HL-60 (cell line): Measurements from ENCODE around the gene NEK10.

Experiments used
- DNase-seq, 2 experiments: peaks; one replicate each; pipeline ENCODE4 v3.0.0-alpha.2; 2010 to 2020; ENCODE audit warnings: low read depth in 1 of 2, low spot score in 1 of 2
- H3K27ac ChIP-seq: fragments of 250-450 bp; sonication (Bioruptor Pico); replicated peaks from 2 replicates; pipeline ENCODE4 v1.5.1; 2020; ENCODE audit warnings: mild to moderate bottlenecking, moderate library complexity
- H3K27me3 ChIP-seq: fragments of 250-450 bp; sonication (Bioruptor Pico); 2 replicates; pipeline ENCODE4 v1.5.1; 2021; ENCODE audit warnings: mild to moderate bottlenecking, moderate library complexity; ENCODE audit not compliant: insufficient read depth, poor library complexity, severe bottlenecking
- H3K4me3 ChIP-seq: replicated peaks from 2 replicates; pipeline ENCODE4 v1.5.1; 2011; ENCODE audit warnings: mild to moderate bottlenecking, control low read depth, low read length; ENCODE audit not compliant: insufficient read depth
- GABPA ChIP-seq: IDR thresholded peaks from 2 replicates; pipeline ENCODE4 v1.6.1; 2012; ENCODE audit warnings: low read depth
- POLR2AphosphoS5 ChIP-seq: IDR thresholded peaks from 2 replicates; pipeline ENCODE4 v1.6.1; 2012; ENCODE audit warnings: low read depth
- SPI1 ChIP-seq: IDR thresholded peaks from 2 replicates; pipeline ENCODE4 v1.6.1; 2012; ENCODE audit warnings: low read depth, mild to moderate bottlenecking, borderline replicate concordance
- TF ChIP-seq, protein P1 (sequence below): IDR thresholded peaks from one replicate; pipeline ENCODE4 v1.5.1; 2011; ENCODE audit warnings: low read length, control low read depth, inconsistent platforms; ENCODE audit not compliant: insufficient read depth
- TF ChIP-seq, protein P2 (sequence below): IDR thresholded peaks from 2 replicates; pipeline ENCODE4 v1.6.1; 2012; ENCODE audit warnings: low read depth; ENCODE audit not compliant: insufficient replicate concordance

NEK10 gene

DNA sequence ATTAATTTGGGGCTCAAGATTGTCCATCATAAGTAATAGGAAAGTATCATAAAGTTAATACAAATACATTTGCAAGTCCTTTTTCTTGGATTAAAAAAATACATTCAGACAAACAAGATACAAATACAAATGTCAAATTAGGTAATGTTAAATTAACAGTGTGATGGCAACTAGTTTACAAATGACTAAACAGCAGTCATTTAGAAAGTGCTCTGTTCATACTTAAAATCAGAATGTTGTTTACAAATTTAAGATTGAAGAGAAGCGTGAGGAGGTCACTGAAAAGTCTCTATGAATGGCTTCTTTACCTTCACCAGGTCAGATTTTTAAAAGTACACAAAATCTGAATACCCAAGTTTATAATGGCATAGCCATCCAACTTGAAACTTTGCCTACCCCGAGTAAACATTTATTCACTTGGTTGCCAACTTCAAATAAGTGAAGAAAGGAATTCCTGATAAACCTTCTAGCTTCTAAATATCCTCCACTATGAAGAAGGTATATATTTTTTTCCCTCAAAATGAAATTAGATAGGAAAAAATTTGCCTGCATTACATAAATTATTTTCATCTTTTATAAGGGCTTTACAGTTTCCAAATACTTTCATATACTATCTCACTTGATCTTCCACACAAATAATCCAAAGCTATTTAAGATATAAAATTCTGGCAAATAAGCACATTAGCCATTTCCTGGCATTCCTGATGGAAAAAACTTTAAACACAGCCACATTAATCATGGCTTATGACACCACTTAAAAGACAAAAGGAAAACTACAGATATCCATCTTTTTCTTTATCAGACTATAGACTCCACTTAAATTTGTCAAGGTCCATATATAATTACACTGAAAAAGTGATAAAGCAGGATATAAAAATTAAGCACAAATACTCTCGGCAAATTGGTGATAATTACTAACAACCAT, 11.5 kb upstream of the NEK10 start:
- no peak for DNase-seq
- TF ChIP-seq, protein P1, sequence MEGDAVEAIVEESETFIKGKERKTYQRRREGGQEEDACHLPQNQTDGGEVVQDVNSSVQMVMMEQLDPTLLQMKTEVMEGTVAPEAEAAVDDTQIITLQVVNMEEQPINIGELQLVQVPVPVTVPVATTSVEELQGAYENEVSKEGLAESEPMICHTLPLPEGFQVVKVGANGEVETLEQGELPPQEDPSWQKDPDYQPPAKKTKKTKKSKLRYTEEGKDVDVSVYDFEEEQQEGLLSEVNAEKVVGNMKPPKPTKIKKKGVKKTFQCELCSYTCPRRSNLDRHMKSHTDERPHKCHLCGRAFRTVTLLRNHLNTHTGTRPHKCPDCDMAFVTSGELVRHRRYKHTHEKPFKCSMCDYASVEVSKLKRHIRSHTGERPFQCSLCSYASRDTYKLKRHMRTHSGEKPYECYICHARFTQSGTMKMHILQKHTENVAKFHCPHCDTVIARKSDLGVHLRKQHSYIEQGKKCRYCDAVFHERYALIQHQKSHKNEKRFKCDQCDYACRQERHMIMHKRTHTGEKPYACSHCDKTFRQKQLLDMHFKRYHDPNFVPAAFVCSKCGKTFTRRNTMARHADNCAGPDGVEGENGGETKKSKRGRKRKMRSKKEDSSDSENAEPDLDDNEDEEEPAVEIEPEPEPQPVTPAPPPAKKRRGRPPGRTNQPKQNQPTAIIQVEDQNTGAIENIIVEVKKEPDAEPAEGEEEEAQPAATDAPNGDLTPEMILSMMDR: no peak
- Histone ChIP-seq H3K27ac (no peak overlapping the region), H3K27me3 (no peaks in the 10 kb centered on the region), H3K4me3 (no peak overlapping the region)

DNA sequence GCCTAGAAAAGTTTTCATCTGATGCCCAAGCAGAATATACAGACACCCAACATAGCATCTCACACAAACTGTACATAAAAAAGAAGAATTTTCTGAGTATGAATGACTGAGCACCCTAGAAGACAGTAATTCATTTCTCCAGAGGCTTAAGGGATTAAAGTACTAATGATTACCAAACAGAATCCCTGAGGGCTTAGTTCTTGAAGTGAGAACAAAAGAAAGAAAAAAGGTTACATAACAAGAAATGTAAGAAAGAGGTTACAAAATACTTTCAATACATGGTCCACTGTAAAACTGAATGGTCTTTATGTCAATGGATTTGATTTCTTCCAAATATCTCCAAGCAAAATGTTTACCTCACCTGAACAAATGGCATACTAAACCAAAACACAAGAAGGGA, 9.1 kb upstream of the NEK10 start:
- Histone ChIP-seq H3K4me3 (no peak overlapping the region), H3K27ac (no peak overlapping the region), H3K27me3 (no peaks in the 10 kb centered on the region)
- no peak for DNase-seq
- TF ChIP-seq, protein P1: no peak
- TF ChIP-seq, protein P2, sequence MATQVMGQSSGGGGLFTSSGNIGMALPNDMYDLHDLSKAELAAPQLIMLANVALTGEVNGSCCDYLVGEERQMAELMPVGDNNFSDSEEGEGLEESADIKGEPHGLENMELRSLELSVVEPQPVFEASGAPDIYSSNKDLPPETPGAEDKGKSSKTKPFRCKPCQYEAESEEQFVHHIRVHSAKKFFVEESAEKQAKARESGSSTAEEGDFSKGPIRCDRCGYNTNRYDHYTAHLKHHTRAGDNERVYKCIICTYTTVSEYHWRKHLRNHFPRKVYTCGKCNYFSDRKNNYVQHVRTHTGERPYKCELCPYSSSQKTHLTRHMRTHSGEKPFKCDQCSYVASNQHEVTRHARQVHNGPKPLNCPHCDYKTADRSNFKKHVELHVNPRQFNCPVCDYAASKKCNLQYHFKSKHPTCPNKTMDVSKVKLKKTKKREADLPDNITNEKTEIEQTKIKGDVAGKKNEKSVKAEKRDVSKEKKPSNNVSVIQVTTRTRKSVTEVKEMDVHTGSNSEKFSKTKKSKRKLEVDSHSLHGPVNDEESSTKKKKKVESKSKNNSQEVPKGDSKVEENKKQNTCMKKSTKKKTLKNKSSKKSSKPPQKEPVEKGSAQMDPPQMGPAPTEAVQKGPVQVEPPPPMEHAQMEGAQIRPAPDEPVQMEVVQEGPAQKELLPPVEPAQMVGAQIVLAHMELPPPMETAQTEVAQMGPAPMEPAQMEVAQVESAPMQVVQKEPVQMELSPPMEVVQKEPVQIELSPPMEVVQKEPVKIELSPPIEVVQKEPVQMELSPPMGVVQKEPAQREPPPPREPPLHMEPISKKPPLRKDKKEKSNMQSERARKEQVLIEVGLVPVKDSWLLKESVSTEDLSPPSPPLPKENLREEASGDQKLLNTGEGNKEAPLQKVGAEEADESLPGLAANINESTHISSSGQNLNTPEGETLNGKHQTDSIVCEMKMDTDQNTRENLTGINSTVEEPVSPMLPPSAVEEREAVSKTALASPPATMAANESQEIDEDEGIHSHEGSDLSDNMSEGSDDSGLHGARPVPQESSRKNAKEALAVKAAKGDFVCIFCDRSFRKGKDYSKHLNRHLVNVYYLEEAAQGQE: no peak
- TF ChIP-seq GABPA: no peak
- no peak for TF ChIP-seq POLR2AphosphoS5
- no peak for TF ChIP-seq SPI1

DNA sequence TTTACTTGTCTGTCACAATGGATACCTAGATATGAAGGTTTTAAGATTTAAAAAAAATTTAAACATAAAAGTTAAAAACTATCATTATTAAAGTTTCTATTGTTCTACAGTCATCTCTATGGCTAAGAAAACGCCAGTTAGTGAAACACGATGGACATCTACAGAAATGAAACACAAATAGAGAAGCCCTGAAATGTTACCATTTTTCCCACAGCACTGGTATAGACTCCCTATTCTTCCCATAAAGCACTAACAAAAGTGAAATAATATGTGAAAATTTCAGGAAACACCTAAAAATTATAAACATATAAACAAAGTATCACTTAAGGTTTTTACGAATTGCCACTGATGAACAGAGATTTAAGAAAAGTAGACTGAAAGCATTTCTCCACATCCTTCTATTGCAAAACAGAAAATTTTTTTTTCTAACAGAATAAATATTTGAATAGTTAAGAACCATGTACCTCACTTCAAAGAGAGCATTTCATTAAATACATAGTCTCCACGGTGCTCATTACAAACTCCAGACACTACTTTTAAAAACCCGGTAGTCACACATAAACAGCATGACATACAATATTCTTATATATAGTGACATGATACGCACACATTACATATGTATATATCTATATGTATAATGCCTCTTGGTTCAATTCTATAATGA, 7.1 kb upstream of the NEK10 start:
- no peak for TF ChIP-seq POLR2AphosphoS5
- no peak for TF ChIP-seq SPI1
- TF ChIP-seq GABPA: no peak
- DNase-seq: no peak
- Histone ChIP-seq H3K27ac (no peak overlapping the region), H3K4me3 (no peak overlapping the region), H3K27me3 (no peaks in the 10 kb centered on the region)

DNA sequence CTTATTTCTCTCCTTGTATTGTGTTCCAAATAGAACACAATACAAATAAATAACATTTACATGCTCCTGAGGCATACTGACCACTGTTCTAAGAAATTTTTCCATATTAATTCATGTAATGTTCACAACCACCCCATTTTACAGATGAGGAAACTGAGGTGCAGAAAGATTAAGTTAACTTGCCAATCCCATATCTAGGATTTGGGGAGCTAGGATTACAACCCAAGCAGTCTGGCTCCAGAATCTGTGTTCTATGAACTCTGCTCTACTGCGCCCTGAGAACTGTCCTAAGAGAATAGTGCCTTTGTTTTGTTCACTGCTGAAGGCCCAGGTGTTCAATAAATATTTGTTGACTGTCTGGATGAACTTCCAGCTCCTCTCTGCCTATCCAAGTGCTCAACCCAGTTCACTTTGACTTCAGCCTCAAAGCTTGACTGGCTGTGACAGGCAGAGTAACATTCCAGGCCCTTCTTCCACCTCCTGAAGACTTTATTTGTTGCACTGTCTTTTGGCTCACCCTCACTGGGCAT, 3.1 kb downstream of the NEK10 start:
- no peak for DNase-seq
- TF ChIP-seq POLR2AphosphoS5: no peak
- TF ChIP-seq, protein P1: no peak
- TF ChIP-seq GABPA: no peak
- TF ChIP-seq, protein P2: no peak
- TF ChIP-seq SPI1: no peak
- Histone ChIP-seq H3K27me3 (no peaks in the 10 kb centered on the region), H3K27ac (no peak overlapping the region), H3K4me3 (no peak overlapping the region)
